ENCODE results near the gene MYH7B.

The MYH7B gene

DNA sequence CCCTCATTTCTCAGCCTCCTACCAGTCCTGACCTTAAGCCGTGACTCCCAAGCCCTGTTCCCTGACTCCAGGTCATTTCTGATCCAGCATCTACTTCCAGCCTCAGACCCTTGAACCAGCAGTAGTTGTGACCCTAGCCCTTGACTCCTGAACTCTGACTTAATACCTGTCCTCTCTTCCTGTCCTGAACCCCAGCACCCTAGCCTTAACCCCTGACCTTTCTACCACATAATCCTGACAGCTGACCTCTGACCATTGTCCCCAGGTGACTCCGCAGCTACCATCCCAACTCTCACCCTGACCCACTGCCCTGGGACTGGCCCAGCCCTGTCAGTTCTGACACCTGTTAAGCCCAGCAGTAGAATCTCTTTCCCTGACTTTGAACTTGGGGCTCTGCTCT, 42.1 kb downstream of the MYH7B start:
- H3K27ac Mint-ChIP-seq, result no peak overlapping the region
- H3K9me3 Mint-ChIP-seq, result no peaks in the 10 kb centered on the region
- no peak overlapping the region for H3K4me3 Mint-ChIP-seq
- DNase-seq (ENCODE audit: low spot score), result no peak
- no peaks in the 10 kb centered on the region for H3K27me3 Mint-ChIP-seq (ENCODE audit: low read depth)
- no peaks in the 10 kb centered on the region for H3K4me1 Mint-ChIP-seq (ENCODE audit: low read depth)
- peaks cover 33% of the 10 kb centered on the region for H3K36me3 Mint-ChIP-seq (ENCODE audit: low read depth)

- H3K4me1 Mint-ChIP-seq (ENCODE audit: low read depth), result no peaks in the 10 kb centered on the region
- no peaks in the 10 kb centered on the region for H3K27me3 Mint-ChIP-seq (ENCODE audit: low read depth)
- no peaks in the 10 kb centered on the region for H3K9me3 Mint-ChIP-seq
- H3K4me3 Mint-ChIP-seq, result no peak overlapping the region
- H3K27ac Mint-ChIP-seq, result no peak overlapping the region
- peaks cover 33% of the 10 kb centered on the region for H3K36me3 Mint-ChIP-seq (ENCODE audit: low read depth)
- DNase-seq (ENCODE audit: low spot score), result no peak
These were observed 42.8 kb downstream of the MYH7B start for GRCh38 chr20:34998331-34998950.

- H3K4me3 Mint-ChIP-seq, result no peak overlapping the region
- H3K9me3 Mint-ChIP-seq, result no peaks in the 10 kb centered on the region
- peaks cover 36% of the 10 kb centered on the region for H3K36me3 Mint-ChIP-seq (ENCODE audit: low read depth)
- H3K4me1 Mint-ChIP-seq (ENCODE audit: low read depth), result no peaks in the 10 kb centered on the region
- no peaks in the 10 kb centered on the region for H3K27me3 Mint-ChIP-seq (ENCODE audit: low read depth)
- no peak overlapping the region for H3K27ac Mint-ChIP-seq
- DNase-seq (ENCODE audit: low spot score), result no peak
These were observed 43.4 kb downstream of the MYH7B start for GRCh38 chr20:34999021-34999451.

DNA sequence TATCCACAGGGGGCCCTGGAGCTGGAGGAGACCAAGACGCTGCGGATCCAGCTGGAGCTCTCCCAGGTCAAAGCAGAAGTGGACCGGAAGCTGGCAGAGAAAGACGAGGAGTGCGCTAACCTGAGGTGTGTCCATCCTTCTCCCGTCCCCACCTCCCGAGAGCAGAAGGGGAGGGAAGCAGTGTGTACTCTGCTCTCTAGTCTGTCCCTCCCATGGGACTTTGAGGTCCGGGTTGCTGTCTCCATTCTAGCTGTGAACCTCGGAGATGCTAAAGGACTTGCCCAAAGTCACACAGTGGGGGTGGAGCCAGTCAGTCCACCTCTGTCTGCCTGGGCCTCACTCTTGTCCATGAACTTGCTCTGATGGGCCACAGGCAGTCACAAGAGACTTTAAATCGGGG, 44.1 kb downstream of the MYH7B start:
- Mint-ChIP-seq H3K27me3 (ENCODE audit: low read depth) (no peaks in the 10 kb centered on the region), H3K9me3 (no peaks in the 10 kb centered on the region), H3K36me3 (ENCODE audit: low read depth) (peaks cover 40% of the 10 kb centered on the region), H3K4me3 (no peak overlapping the region), H3K4me1 (ENCODE audit: low read depth) (no peaks in the 10 kb centered on the region), H3K27ac (no peak overlapping the region)
- no peak for DNase-seq (ENCODE audit: low spot score)

DNA sequence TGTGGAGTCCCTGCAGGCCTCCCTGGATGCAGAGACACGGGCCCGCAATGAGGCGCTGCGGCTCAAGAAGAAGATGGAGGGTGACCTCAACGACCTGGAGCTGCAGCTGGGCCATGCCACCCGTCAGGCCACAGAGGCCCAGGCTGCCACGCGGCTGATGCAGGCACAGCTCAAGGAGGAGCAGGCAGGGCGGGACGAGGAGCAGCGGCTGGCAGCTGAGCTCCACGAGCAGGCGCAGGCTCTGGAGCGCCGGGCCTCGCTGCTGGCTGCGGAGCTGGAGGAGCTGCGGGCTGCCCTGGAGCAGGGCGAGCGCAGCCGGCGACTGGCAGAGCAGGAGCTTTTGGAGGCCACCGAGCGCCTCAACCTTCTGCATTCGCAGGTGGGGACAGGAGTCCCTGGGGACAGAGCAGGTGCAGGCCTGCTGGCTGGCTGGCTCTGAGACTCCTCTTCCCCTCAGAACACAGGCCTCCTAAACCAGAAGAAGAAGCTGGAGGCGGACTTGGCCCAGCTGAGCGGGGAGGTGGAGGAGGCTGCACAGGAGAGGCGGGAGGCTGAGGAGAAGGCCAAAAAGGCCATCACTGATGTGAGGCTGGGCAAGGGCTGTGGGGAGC, 44.7 kb downstream of the MYH7B start:
- DNase-seq (ENCODE audit: low spot score), result no peak
- peaks cover 45% of the 10 kb centered on the region for H3K36me3 Mint-ChIP-seq (ENCODE audit: low read depth)
- no peaks in the 10 kb centered on the region for H3K27me3 Mint-ChIP-seq (ENCODE audit: low read depth)
- H3K27ac Mint-ChIP-seq, result no peak overlapping the region
- H3K9me3 Mint-ChIP-seq, result no peaks in the 10 kb centered on the region
- H3K4me3 Mint-ChIP-seq, result no peak overlapping the region
- no peaks in the 10 kb centered on the region for H3K4me1 Mint-ChIP-seq (ENCODE audit: low read depth)

- no peaks in the 10 kb centered on the region for H3K9me3 Mint-ChIP-seq
- H3K27ac Mint-ChIP-seq, result no peak overlapping the region
- H3K4me1 Mint-ChIP-seq (ENCODE audit: low read depth), result no peaks in the 10 kb centered on the region
- H3K27me3 Mint-ChIP-seq (ENCODE audit: low read depth), result no peaks in the 10 kb centered on the region
- H3K4me3 Mint-ChIP-seq, result no peak overlapping the region
- peaks cover 49% of the 10 kb centered on the region for H3K36me3 Mint-ChIP-seq (ENCODE audit: low read depth)
- no peak for DNase-seq (ENCODE audit: low spot score)
These were observed 45.4 kb downstream of the MYH7B start for GRCh38 chr20:35000922-35001595.

DNA sequence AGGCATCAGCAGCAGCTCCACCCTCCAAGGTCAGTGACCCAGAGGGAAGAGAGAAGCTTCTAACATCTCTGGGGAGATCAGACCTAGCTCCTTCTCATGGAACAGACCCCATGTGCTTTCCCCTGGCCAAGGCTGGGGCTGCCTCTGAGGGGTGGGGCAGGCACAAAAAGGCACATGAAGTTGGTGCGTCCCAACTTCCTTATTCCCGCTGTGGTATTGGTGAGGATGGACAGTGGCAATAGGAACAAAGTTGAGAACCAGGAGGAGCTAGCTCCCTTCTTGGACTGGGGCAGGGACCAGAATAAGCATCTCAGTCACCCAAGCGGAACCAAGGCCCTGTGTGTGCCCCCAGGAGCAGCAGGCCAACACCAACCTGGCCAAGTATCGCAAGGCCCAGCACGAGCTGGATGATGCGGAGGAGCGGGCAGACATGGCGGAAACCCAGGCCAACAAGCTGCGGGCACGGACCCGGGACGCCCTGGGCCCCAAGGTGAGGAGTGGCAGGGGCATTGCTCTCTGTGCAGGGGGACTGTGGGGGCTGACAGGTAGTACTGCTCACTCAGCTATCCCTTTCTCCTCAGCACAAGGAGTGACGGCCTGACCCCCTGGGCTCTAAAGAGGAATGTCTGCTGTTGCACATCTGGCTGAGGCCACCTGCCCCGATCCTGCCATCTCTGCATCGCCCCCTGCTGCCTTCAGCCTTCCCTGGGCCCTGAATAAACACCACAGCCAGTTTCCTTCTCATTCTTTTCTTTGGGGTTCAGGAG, 46.1 kb downstream of the MYH7B start:
- Mint-ChIP-seq H3K4me3 (no peak overlapping the region), H3K27me3 (ENCODE audit: low read depth) (no peaks in the 10 kb centered on the region), H3K36me3 (ENCODE audit: low read depth) (peaks cover 50% of the 10 kb centered on the region), H3K4me1 (ENCODE audit: low read depth) (no peaks in the 10 kb centered on the region), H3K9me3 (no peaks in the 10 kb centered on the region), H3K27ac (no peak overlapping the region)
- DNase-seq (ENCODE audit: low spot score), result no peak

GRCh38 chr20:35002426-35003210, 47.0 kb downstream of the MYH7B start:
- Mint-ChIP-seq H3K4me1 (ENCODE audit: low read depth) (no peaks in the 10 kb centered on the region), H3K4me3 (no peak overlapping the region), H3K27ac (no peak overlapping the region), H3K9me3 (no peaks in the 10 kb centered on the region), H3K27me3 (ENCODE audit: low read depth) (no peaks in the 10 kb centered on the region), H3K36me3 (ENCODE audit: low read depth) (peaks cover 49% of the 10 kb centered on the region)
- no peak for DNase-seq (ENCODE audit: low spot score)

DNA sequence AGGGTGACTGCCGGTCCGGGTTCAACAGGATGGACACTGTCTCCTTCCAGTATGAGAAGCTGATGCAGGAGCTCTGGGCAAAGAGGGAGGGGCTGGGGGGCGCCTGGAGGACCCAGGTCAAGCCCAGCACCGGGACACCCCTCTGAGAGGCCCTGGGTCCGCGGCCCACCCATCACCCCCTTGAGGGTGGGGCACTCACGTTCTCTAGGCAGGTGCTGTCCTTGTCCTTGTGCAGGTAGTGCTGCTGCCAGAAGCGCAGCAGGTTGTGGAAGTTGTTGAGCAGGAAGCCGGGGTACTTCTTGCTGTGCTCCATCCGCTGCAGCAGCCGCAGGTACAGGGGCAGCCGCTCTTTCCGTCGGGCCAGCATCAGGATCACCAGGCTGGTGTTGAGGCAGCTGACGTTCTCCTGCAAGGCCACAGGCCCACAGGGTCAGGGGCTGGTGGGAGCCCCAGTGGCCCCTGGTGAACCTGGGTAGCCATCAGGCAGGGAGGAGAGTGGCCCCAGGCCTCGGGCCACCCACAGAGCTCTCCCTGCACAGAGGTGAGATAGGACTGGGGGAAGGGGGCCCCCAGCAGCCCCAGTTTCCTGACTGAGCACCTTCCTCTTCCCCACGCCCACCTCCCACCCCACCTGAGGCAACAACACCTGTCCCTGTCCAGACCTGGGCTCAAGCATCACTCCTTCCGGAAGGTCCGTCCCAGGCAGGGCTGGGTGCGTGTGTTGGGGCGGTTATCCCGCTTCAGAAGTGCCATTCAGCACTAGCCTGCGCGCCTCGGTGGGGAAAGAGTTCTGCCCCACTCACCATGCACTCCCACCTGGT, 47.8 kb downstream of the MYH7B start:
- Mint-ChIP-seq H3K27me3 (ENCODE audit: low read depth) (no peaks in the 10 kb centered on the region), H3K4me3 (no peak overlapping the region), H3K27ac (no peak overlapping the region)

DNA sequence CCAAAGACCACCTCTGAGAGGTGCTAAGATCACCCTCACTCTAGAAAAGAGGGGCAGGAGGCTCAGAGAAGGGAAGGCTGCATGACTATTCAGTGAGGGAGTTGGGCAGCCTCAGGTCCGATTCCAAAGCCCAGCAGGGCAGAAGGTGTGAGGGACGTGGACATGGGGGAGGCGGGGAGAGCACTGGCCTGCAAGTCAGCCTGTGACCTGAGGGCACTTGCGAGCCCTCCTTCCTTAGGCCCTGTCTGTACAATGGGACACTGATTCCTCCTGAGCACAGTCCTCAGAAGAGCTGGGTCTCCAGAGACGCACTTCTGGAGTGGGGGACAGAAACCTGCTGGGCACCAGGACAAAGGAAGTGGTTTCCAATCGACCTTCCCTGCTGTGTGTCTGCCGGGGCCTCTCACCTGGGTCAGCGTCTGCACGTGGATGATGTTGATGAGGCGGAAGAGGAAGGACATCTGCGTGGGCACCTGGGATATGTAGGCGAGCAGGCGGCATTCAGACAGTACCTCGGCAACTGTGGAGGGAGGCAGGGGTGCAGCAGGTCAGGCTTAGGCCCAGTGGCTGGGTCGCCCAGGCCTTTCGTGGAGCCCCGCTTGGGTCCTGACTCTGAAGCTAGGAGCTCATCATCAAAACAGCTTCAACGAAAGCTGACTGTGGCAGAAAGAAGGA, 48.5 kb downstream of the MYH7B start:
- no peaks in the 10 kb centered on the region for H3K9me3 Mint-ChIP-seq
- DNase-seq (ENCODE audit: low spot score), result no peak
- no peaks in the 10 kb centered on the region for H3K4me1 Mint-ChIP-seq (ENCODE audit: low read depth)
- no peaks in the 10 kb centered on the region for H3K27me3 Mint-ChIP-seq (ENCODE audit: low read depth)
- H3K36me3 Mint-ChIP-seq (ENCODE audit: low read depth), result peaks cover 46% of the 10 kb centered on the region
- peak overlapping the region; percentile 31 for H3K27ac Mint-ChIP-seq
- H3K4me3 Mint-ChIP-seq, result no peak overlapping the region

More for the DNA sequence above, 47.8 kb downstream of the MYH7B start:
- DNase-seq (ENCODE audit: low spot score), result no peak
- no peaks in the 10 kb centered on the region for H3K9me3 Mint-ChIP-seq
- no peaks in the 10 kb centered on the region for H3K4me1 Mint-ChIP-seq (ENCODE audit: low read depth)
- peaks cover 46% of the 10 kb centered on the region for H3K36me3 Mint-ChIP-seq (ENCODE audit: low read depth)

GRCh38 chr20:35004749-35005462, 49.2 kb downstream of the MYH7B start:
- no peaks in the 10 kb centered on the region for H3K27me3 Mint-ChIP-seq (ENCODE audit: low read depth)
- H3K4me1 Mint-ChIP-seq (ENCODE audit: low read depth), result no peaks in the 10 kb centered on the region
- no peak overlapping the region for H3K4me3 Mint-ChIP-seq

More at GRCh38 chr20:35004749-35005462, 49.2 kb downstream of the MYH7B start:
- H3K36me3 Mint-ChIP-seq (ENCODE audit: low read depth), result peaks cover 50% of the 10 kb centered on the region
- no peak for DNase-seq (ENCODE audit: low spot score)
- H3K27ac Mint-ChIP-seq, result peak overlapping the region; percentile 31
- no peaks in the 10 kb centered on the region for H3K9me3 Mint-ChIP-seq
